Endothelial cell of umbilical vein (primary cell): ENCODE measurements around the gene SFTPA2. TPM values are rescaled to one million over a fixed set of nuclear protein-coding genes. Genes with fewer than 3 reads are reported as not detected.

ENCODE experiments used
- BruUV-seq: library from RNA; stranded (reverse); fragments of 400-500 nt; replicated peaks from 2 replicates; lab custom pipeline; 2021; lab: Mats Ljungman, UMichigan
- CTCF ChIA-PET: fragments of 300-600, 350-600 bp; sonication (Branson Sonifier 250); formaldehyde crosslinking; loops from one replicate; lab custom pipeline; 2021; ENCODE audit warnings: antibody characterized with exemption, inconsistent platforms; lab: Charles Lee
- POLR2A ChIA-PET: fragments of 300-600, 350-600 bp; sonication (Branson Sonifier 250); formaldehyde crosslinking; loops from one replicate; lab custom pipeline; 2021; ENCODE audit warnings: antibody characterized with exemption, inconsistent platforms; lab: Charles Lee
- DNase-seq: peaks from one replicate; pipeline ENCODE4 v3.0.0-alpha.2; 2011; ENCODE audit warnings: low read depth, low spot score
- FAIRE-seq: peaks from 2 replicates; lab custom pipeline; 2011; peaks lifted over from hg19 to GRCh38; lab: Jason Lieb, UNC
- H2AFZ ChIP-seq: 2 replicates; pipeline ENCODE4 v1.6.0; 2012; ENCODE audit warnings: low read depth, low read length, control low read depth, inconsistent platforms
- H3K27ac ChIP-seq: 2 replicates; pipeline ENCODE4 v1.5.1; 2011; ENCODE audit warnings: low read depth, mild to moderate bottlenecking, control low read depth, low read length, moderate library complexity; ENCODE audit not compliant: insufficient read depth
- H3K27me3 ChIP-seq, 2 experiments: 2 replicates each; pipeline versions ENCODE4 v1.6.0 to v1.6.1; 2011; ENCODE audit warnings: low read length in 2 of 2, mixed read lengths in 1 of 2; ENCODE audit not compliant: control insufficient read depth in 2 of 2, insufficient read depth in 2 of 2
- H3K36me3 ChIP-seq, 2 experiments: 2 replicates in 1 of 2; 3 replicates in 1 of 2; pipeline ENCODE4 v1.5.1; 2011; ENCODE audit warnings: low read length in 2 of 2, mild to moderate bottlenecking in 1 of 2, moderate library complexity in 1 of 2; ENCODE audit not compliant: control insufficient read depth in 2 of 2, insufficient read depth in 2 of 2; ENCODE audit errors: extremely low read depth in 1 of 2
- H3K4me1 ChIP-seq: 3 replicates; pipeline ENCODE4 v1.5.1; 2011; ENCODE audit warnings: mild to moderate bottlenecking, low read length; ENCODE audit not compliant: control insufficient read depth, insufficient read depth; ENCODE audit errors: extremely low read depth
- H3K4me2 ChIP-seq: 2 replicates; pipeline ENCODE4 v1.6.1; 2011; ENCODE audit warnings: low read length, control low read depth, mixed read lengths; ENCODE audit not compliant: insufficient read depth
- H3K4me3 ChIP-seq, 3 experiments: fragments of 200-600 bp in 1 of 3; sonication (generic), shearing (Covaris generic) in 1 of 3; replicated peaks in 1 of 3; 2 replicates each; pipeline ENCODE4 v1.5.1; 2011 to 2016; ENCODE audit warnings: control low read depth in 3 of 3, low read length in 3 of 3, mild to moderate bottlenecking in 2 of 3, inconsistent platforms in 1 of 3, low read depth in 1 of 3, moderate library complexity in 1 of 3; ENCODE audit not compliant: insufficient read depth in 1 of 3
- H3K79me2 ChIP-seq: 2 replicates; pipeline ENCODE4 v1.6.0; 2012; ENCODE audit warnings: low read length, inconsistent platforms; ENCODE audit not compliant: control insufficient read depth, insufficient read depth
- H3K9ac ChIP-seq: replicated peaks from 2 replicates; pipeline ENCODE3; 2011; ENCODE audit warnings: low read length, control low read depth; ENCODE audit not compliant: insufficient read depth; ENCODE audit errors: extremely low read depth
- H3K9me1 ChIP-seq: replicated peaks from 3 replicates; pipeline ENCODE4 v1.6.0; 2011; ENCODE audit warnings: mild to moderate bottlenecking, low read length; ENCODE audit not compliant: control insufficient read depth, insufficient read depth; ENCODE audit errors: extremely low read depth
- H3K9me3 ChIP-seq: replicated peaks from 2 replicates; pipeline ENCODE4 v1.5.1; 2012; ENCODE audit warnings: low read length, inconsistent platforms; ENCODE audit not compliant: control insufficient read depth, insufficient read depth
- H4K20me1 ChIP-seq: replicated peaks from 2 replicates; pipeline ENCODE3; 2011; ENCODE audit warnings: mild to moderate bottlenecking, low read length; ENCODE audit not compliant: control insufficient read depth, insufficient read depth; ENCODE audit errors: extremely low read depth
- CTCF ChIP-seq, 2 donors: IDR thresholded peaks; 1 replicate in 1 of 2; 2 replicates in 1 of 2; pipeline ENCODE4 v1.5.1; 2011; ENCODE audit warnings: low read length in 2 of 2, mild to moderate bottlenecking in 2 of 2, moderate library complexity in 2 of 2, control low read depth in 1 of 2, inconsistent platforms in 1 of 2, low read depth in 1 of 2; ENCODE audit not compliant: insufficient read depth in 1 of 2; ENCODE audit errors: extremely low read depth in 1 of 2
- EZH2 ChIP-seq: IDR thresholded peaks from 2 replicates; pipeline ENCODE4 v1.6.1; 2012; ENCODE audit warnings: borderline replicate concordance, low read depth, mild to moderate bottlenecking, moderate library complexity, low read length, inconsistent platforms; ENCODE audit not compliant: severe bottlenecking
- FOS ChIP-seq: IDR thresholded peaks from 2 replicates; pipeline ENCODE4 v1.6.1; 2011; ENCODE audit warnings: mild to moderate bottlenecking, low read length, moderate library complexity, borderline replicate concordance; ENCODE audit not compliant: insufficient read depth
- GATA2 ChIP-seq: IDR thresholded peaks from 2 replicates; pipeline ENCODE4 v1.7.0; 2011; ENCODE audit warnings: low read depth, mild to moderate bottlenecking, moderate library complexity, mixed read lengths, low read length; ENCODE audit not compliant: insufficient read length, insufficient read depth
- JUN ChIP-seq: IDR thresholded peaks from 2 replicates; pipeline ENCODE4 v1.6.1; 2011; ENCODE audit warnings: borderline replicate concordance, low read depth; ENCODE audit not compliant: insufficient read length, insufficient read depth
- MAX ChIP-seq: IDR thresholded peaks from 2 replicates; pipeline ENCODE4 v1.6.1; 2011; ENCODE audit not compliant: insufficient read depth, insufficient read length
- MYC ChIP-seq: IDR thresholded peaks from one replicate; pipeline ENCODE4 v1.6.1; 2011; ENCODE audit warnings: mild to moderate bottlenecking, low read depth, low read length
- POLR2A ChIP-seq: IDR thresholded peaks from 2 replicates; pipeline ENCODE4 v1.6.1; 2012; ENCODE audit warnings: low read depth, mild to moderate bottlenecking, control low read depth, low read length
- POLR2AphosphoS5 ChIP-seq: IDR thresholded peaks from 2 replicates; pipeline ENCODE4 v1.6.1; 2012; ENCODE audit warnings: low read depth, mild to moderate bottlenecking, control low read depth, low read length, moderate library complexity; ENCODE audit not compliant: insufficient read depth
- dilution Hi-C: fragments of 300-500 bp; cut with MboI; formaldehyde crosslinking; loops from one replicate; pipeline ENCODE4 v1.15.0; 2019; ENCODE audit warnings: low sequenced_read_pairs; ENCODE audit not compliant: extremely low pct_ligation_motif_present
- intact Hi-C: fragments of 100-400 bp; cut with micrococcal nuclease; formaldehyde crosslinking; loops from one replicate; pipeline ENCODE4 v1.10.0; 2022
- polyA plus RNA-seq, 4 experiments: library from polyadenylated mRNA; depleted of rRNA in 3 of 4; stranded (reverse) in 3 of 4; unstranded in 1 of 4; fragments of >200 nt; gene quantifications; 2 replicates each; pipeline versions ENCODE4 v1.2.1 to v1.2.3, GENCODE V29; 2011 to 2012; ENCODE audit warnings: missing spikeins in 1 of 4
- total RNA-seq: library from RNA; stranded (reverse); gene quantifications from 2 replicates; pipeline ENCODE4 v1.2.3, GENCODE V29; 2021

SFTPA2 gene
- total and polyA plus RNA-seq, 2 donors (not counting 3 experiments of a cell fraction or from before 2014, with no cell fraction given), result not detected

GRCh38 chr10:79608505-79609375 is 48.5 kb upstream of the SFTPA2 start:
- H3K79me2 ChIP-seq, result no peaks in the 10 kb centered on the region
- DNase-seq, result peak; percentile 13
- FAIRE-seq, result peak; percentile 79
- TF ChIP-seq CTCF (IDR thresholded peaks at IDR 0.05; ENCODE audit: extremely low read depth in 1 of 2, insufficient read depth in 1 of 2, low read depth in 1 of 2, low read length in 2 of 2) (peak; percentile 68 to 79), EZH2 (no peak)
- H2AFZ ChIP-seq, result no peak overlapping the region
- H3K4me3 ChIP-seq, result no peak overlapping the region
- dilution Hi-C loops, result no loop called here
- no peak overlapping the region for H3K4me2 ChIP-seq
- no peaks in the 10 kb centered on the region for H4K20me1 ChIP-seq
- no peaks in the 10 kb centered on the region for H3K4me1 ChIP-seq
- POLR2A ChIA-PET, result no interaction called here
- peaks cover 0 to 3% of the 10 kb centered on the region in 2 experiments for H3K27me3 ChIP-seq
- BruUV-seq, result no TSS peak
- no peaks in the 10 kb centered on the region for H3K36me3 ChIP-seq
- intact Hi-C loops, result loop anchor here (1.0 kb wide), 3 partner anchors 46 to 234 kb away; no protein-coding TSS in a partner anchor
- no peaks in the 10 kb centered on the region for H3K9me3 ChIP-seq
- no peak overlapping the region for H3K27ac ChIP-seq
- CTCF ChIA-PET, result interaction anchor here (1.0 kb wide), 1 partner anchor 72 kb away, joined by 7 read pairs; no protein-coding TSS in a partner anchor
- no peak overlapping the region for H3K9ac ChIP-seq
- H3K9me1 ChIP-seq, result no peaks in the 10 kb centered on the region

- Histone ChIP-seq H3K9ac (no peak overlapping the region), H3K79me2 (no peaks in the 10 kb centered on the region), H4K20me1 (no peaks in the 10 kb centered on the region), H3K36me3 (no peaks in the 10 kb centered on the region), H3K4me1 (no peaks in the 10 kb centered on the region), H2AFZ (no peak overlapping the region), H3K4me2 (no peak overlapping the region), H3K9me3 (no peaks in the 10 kb centered on the region), H3K4me3 (no peak overlapping the region), H3K27ac (no peak overlapping the region), H3K27me3 (peaks cover 4 to 6% of the 10 kb centered on the region in 2 experiments), H3K9me1 (no peaks in the 10 kb centered on the region)
- FAIRE-seq, result no peak
- TF ChIP-seq MAX, result no peak
- TF ChIP-seq EZH2, result no peak
- TF ChIP-seq MYC, result no peak
- TF ChIP-seq GATA2, result no peak
- TF ChIP-seq POLR2A, result no peak
- no peak for TF ChIP-seq FOS
- no peak for TF ChIP-seq POLR2AphosphoS5
- no peak for TF ChIP-seq CTCF (IDR thresholded peaks at IDR 0.05; ENCODE audit: extremely low read depth in 1 of 2, insufficient read depth in 1 of 2, low read depth in 1 of 2, low read length in 2 of 2)
- no peak for TF ChIP-seq JUN
- CTCF ChIA-PET, result no interaction called here
- intact Hi-C loops, result no loop called here
- no peak for DNase-seq
- no TSS peak for BruUV-seq
- POLR2A ChIA-PET, result no interaction called here
- dilution Hi-C loops, result no loop called here
Observed at GRCh38 chr10:79605308-79605707, 45.1 kb upstream of the SFTPA2 start.
